ENCODE data around the gene MLLT1.

MLLT1 gene

DNA sequence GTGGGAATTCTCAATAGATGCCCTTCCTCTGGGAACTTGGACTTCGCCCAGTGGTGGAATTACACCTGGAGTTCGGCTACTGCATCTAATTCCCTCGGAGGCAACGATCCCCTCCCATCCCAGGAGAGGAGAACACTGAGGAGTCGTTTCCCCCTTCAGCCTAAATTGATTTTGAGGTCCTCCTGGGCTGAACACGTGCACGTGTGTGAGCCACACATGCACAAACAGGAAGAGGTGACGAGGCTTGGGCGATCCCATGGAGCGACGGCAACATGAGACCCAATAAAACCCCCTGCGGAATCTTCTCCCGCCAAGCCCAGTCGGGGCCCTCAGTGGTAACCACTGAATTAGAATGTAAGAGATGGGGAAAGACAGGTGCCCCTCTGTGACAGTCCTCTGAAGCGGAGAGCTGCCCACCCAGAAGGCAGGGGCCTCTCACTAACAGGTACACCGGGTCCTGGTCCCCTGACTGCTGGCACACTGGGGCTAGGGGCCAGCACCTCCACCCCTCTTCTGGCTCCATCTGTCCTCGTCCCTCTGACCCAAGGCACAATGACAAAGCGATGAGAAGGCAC lies 4.5 kb downstream of the MLLT1 start:
- no peak for DNase-seq (ENCODE audit: low read depth)

DNA sequence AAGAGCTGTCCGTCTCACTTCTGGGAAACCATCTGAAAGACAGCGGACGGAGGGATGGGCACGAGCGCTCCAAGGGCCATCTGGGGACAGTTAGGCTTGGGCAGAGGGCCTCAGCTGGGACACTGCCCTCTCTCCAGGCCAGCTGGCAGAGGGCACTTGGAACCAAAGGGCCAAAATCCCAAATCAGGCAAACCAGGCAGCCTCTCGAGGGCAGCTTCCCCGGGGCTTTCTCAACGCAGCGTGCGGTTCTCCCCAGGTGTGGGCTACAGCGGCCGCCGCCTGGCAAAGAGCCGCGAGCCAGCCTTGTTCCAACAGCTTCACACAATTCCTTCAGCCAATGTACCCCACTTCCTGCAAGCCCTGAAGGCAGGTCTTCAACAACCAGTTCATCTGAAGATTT lies 5.0 kb downstream of the MLLT1 start:
- no peak for DNase-seq (ENCODE audit: low read depth)

DNA sequence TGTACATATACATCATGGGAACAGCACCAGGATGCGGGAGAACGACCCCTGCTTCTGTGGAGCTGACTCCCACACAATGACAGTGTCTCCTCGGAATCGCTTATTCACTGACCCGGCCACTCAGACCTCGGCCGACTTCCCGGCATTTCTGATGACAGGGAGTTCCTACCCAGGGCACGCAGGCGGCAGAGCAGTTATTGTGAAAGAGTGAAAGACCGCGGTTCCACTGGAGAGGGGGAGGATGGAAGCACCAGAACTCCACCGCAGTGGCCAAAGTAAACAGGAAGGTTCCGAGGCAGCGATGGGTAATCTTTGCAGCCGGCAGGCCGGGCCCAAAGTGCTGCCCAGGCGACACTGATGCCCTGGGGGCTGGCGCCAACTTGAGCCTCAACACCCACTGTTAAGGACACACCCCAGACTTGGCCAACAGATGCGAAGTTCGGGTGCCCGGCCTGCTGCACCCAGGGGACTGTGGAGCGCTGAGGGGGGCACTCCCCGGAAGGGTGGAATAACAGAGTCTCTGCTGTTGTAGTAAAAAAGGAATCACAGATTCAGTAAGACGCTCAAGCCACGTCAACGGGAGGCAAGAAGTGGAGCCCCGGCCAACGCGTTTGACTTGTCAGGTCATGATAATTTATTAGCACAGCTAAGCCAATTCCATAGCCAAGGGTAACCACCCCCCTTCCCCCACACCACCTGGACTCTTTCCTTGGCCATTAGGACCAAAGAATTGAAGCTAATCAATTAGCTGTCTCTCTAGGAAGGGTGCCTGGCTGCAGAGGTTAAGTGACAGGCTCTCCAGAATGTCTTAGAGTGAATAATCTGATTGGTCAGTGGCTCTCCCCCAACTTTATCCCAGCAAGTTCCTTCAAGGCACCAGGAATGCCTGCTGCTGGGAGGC lies 5.8 kb downstream of the MLLT1 start:
- no peak for DNase-seq (ENCODE audit: low read depth)

DNA sequence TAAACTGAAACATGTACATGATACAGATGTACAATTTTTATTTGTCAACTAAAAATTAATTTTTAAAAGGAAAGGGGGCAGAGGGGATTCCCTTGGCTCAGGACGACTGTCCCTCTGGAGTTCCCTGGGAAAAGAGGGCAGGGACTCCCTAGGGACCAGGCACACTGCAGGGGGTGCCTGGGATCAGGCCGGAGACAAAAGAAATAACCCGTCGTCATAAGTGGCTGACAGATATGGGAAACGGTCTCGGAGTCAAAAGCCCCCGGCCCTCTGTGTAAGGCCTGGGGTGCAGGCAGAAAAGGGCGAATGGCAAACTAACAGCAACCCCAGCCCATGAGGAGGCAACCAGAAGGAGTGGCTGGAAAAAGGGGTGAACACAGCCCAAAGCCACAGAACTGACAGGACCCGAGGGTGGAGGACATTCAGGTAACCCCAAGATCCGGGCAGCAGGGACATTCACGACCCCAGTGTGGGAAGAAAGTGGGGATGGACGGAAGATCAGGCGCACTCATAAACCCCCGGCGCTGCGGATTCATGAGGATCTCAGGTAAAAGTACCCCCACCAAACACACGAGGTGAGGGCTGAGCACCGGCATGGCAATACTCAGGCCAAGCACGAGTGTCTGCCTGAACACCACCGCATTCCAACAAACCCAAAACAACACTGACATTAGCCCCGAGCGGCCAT lies 6.7 kb downstream of the MLLT1 start:
- DNase-seq (ENCODE audit: low read depth): no peak

DNA sequence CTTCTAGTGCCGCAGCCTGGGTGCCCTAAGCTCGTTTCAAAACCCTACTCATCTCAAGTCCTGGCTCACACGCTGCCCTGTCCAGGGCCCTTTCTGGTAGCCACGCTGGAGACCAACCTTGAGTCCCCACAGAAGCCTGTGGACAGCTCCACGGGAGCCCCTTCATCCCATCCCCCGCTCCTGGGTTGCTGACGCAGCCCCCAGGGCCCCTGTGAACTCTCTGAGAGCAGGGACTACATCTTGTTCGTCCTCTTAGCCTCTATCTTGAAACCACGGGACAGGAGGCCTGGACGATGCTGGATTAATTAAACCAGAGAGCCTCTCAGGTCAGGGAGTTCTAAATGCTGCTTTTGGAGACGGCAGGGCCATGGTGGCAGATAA lies 7.4 kb downstream of the MLLT1 start:
- DNase-seq (ENCODE audit: low read depth): no peak

GRCh38 chr19:6271721-6272410 lies 7.9 kb downstream of the MLLT1 start:
- no peak for DNase-seq (ENCODE audit: low read depth)

DNA sequence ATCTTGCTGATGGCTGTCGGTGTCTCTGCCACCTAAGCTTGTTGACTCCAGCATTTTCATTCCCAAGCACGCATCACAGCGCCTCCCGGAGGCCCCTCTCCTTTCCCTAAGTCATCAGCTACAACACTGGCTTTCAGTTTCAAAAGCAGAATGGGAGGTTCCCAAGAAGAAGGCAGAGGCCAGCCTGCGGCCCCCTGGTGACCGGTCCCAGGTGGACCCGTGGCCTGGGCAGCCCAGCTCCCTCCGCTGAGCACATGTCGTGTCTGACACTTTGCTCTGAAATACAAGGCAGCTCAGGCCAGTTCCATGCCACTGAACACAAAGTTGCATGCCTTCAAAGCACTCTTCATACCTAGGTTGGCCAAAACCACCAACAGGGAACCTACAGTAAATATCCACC lies 8.5 kb downstream of the MLLT1 start:
- DNase-seq (ENCODE audit: low read depth): no peak

- no peak for DNase-seq (ENCODE audit: low read depth)
These were observed 9.0 kb downstream of the MLLT1 start for GRCh38 chr19:6270822-6271221.

GRCh38 chr19:6270076-6270745 lies 9.6 kb downstream of the MLLT1 start:
- DNase-seq (ENCODE audit: low read depth): no peak

- DNase-seq (ENCODE audit: low read depth): no peak
These were observed 10.5 kb downstream of the MLLT1 start for GRCh38 chr19:6269101-6269886.

- no peak for DNase-seq (ENCODE audit: low read depth)
These were observed 11.4 kb downstream of the MLLT1 start for GRCh38 chr19:6268382-6268771.

- DNase-seq (ENCODE audit: low read depth): no peak
These were observed 12.0 kb downstream of the MLLT1 start for GRCh38 chr19:6267552-6268381.

DNA sequence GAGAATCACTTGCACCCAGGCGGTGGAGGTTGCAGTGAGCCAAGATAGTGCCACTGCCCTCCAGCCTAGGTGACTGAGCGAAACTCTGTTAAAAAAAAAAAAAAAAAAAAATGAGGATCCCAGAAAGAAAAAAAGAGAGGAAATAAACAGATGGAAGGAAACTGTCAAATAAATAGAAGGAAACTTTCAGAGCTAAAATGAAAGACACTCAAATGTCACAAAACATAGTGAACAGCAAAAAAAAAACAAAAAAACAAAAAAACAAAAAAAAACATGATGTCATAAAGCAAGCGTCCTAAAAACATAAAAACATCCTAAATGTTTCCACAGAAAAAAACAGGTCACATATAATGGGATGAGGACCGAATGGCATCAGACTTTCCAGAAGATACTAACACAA lies 15.0 kb downstream of the MLLT1 start:
- no peak for DNase-seq (ENCODE audit: low read depth)

GRCh38 chr19:6263735-6264444 lies 15.9 kb downstream of the MLLT1 start:
- DNase-seq (ENCODE audit: low read depth): no peak

- no peak for DNase-seq (ENCODE audit: low read depth)
These were observed 16.5 kb downstream of the MLLT1 start for GRCh38 chr19:6263306-6263705.

DNA sequence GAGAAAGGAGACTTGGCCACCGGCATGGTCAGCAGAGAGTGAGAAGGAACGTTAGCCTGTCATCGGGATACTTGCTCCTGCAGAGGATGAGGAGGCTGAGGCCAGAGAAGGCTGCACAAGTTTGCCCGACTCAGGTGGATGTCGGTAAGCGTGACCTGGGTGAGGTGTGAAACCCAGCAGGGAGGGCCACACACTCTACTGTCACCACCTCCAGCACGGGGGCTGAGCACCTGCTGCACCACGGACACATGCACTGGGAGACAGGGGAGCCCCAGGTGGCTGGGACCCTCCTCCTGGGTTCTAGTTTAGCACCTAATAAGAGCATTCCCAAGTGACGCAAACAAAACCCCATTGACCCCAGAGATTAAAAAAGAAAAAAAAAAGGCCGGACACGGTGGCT lies 17.3 kb downstream of the MLLT1 start:
- DNase-seq (ENCODE audit: low read depth): no peak

DNA sequence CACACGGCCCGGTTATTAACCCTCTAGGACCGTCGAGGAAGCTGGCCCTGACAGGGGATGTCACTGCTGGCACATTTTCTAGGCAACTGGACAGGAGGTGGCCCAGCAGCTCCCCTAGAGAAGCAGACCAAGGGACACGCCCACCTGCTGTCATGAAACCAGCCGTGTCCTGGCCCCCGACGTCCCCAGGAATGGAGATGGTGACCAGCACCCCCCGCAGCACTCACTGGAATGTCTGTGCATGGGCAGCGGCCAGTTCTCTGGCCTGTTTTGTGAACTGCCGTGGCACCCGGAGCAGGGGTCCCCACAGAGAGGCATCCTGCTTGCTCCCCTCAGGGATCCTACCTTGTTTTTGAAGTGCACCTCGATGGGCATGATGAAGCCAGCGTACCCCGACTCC lies 17.9 kb downstream of the MLLT1 start:
- DNase-seq (ENCODE audit: low read depth): no peak

- DNase-seq (ENCODE audit: low read depth): peak; percentile 10
These were observed 18.7 kb downstream of the MLLT1 start for GRCh38 chr19:6260912-6261650.

GRCh38 chr19:6260376-6260775 lies 19.4 kb downstream of the MLLT1 start:
- no peak for DNase-seq (ENCODE audit: low read depth)

Measured in T follicular helper cell (primary cell).